ENCODE measurements around the gene DOC2A. TPM values are rescaled to one million over a fixed set of nuclear protein-coding genes. Genes with fewer than 3 reads are reported as not detected.

Gene DOC2A
- total and polyA plus RNA-seq, 2 of the 4 experiments (the other 2 are of a cell fraction), result under 0.01 to 0.48 TPM

- dilution Hi-C loops (cut with HindIII; ENCODE audit: low sequenced_read_pairs, unreplicated experiment) (no loop called here), in situ Hi-C loops (cut with MboI; ENCODE audit: low sequenced_read_pairs) (no loop called here), intact Hi-C loops (cut with micrococcal nuclease) (loop anchor here (5.0 kb wide), 1 partner anchor 44 kb away; the partner anchor contains the start of gene KCTD13)
- WGBS, 2 experiments (ENCODE audit: extremely low coverage in 2 of 2, insufficient read length in 1 of 2), result no CpG with 5 or more reads among the region's 8 CpGs
- H2AFZ ChIP-seq (replicated peaks; ENCODE audit: low read length, poor library complexity), result no peak overlapping the region
- H3K9ac ChIP-seq (ENCODE audit: low read depth, low read length), result no peak overlapping the region
- no peak overlapping the region for H2BK15ac ChIP-seq (ENCODE audit: low read depth, low read length)
- H4K20me1 ChIP-seq (ENCODE audit: insufficient read depth, low read length), result peaks cover 22% of the 10 kb centered on the region
- no peak overlapping the region for H3K23ac ChIP-seq (ENCODE audit: low read depth, low read length)
- no peaks in the 10 kb centered on the region for H3K9me3 ChIP-seq (ENCODE audit: control insufficient read depth, insufficient read depth, low read length)
- no peak overlapping the region for H3K27ac ChIP-seq (ENCODE audit: insufficient read depth, low read length)
- H3K79me1 ChIP-seq (ENCODE audit: low read depth in 1 of 2, low read length in 2 of 2), result peaks cover 0 to 26% of the 10 kb centered on the region in 2 experiments
- no peak overlapping the region for H3K4me2 ChIP-seq (ENCODE audit: low read depth, low read length)
- CTCF ChIA-PET, result no interaction called here
- no peak overlapping the region for H3K56ac ChIP-seq (ENCODE audit: extremely low read depth, insufficient read depth, low read length)
- H3K18ac ChIP-seq (ENCODE audit: low read depth, low read length), result no peak overlapping the region
- H3K4ac ChIP-seq (ENCODE audit: low read depth, low read length), result no peak overlapping the region
- BruUV-seq (replicated peaks), result no TSS peak
- H4K91ac ChIP-seq (ENCODE audit: insufficient read depth, low read depth, low read length), result no peak overlapping the region
- H3K14ac ChIP-seq (replicated peaks; ENCODE audit: low read depth, low read length), result no peak overlapping the region
- DNase-seq (no peak), ATAC-seq (ENCODE audit: low read depth) (no peak)
- peaks cover 10% of the 10 kb centered on the region; the same call in 1 of the 2 replicates for H3K4me1 ChIP-seq (ENCODE audit: control insufficient read depth, insufficient read depth, low read length)
- no peak overlapping the region for H2BK5ac ChIP-seq (ENCODE audit: low read depth, low read length, poor library complexity, severe bottlenecking)
- no peak overlapping the region for H2BK20ac ChIP-seq (ENCODE audit: low read depth, low read length)
- TF ChIP-seq CHD1 (IDR thresholded peaks at IDR 0.05; ENCODE audit: low read depth, low read length), result no peak
- TF ChIP-seq RAD21 (IDR thresholded peaks at IDR 0.05; ENCODE audit: low read length), result no peak
- TF ChIP-seq SMC3 (IDR thresholded peaks at IDR 0.05; ENCODE audit: low read depth, low read length), result no peak
- TF ChIP-seq RFX5 (IDR thresholded peaks at IDR 0.05; ENCODE audit: low read depth, low read length), result no peak
- no peak for TF ChIP-seq MXI1 (IDR thresholded peaks at IDR 0.05; ENCODE audit: borderline replicate concordance, low read depth, low read length)
- TF ChIP-seq POLR2A (IDR thresholded peaks at IDR 0.05; ENCODE audit: low read depth, low read length), result no peak
- TF ChIP-seq ELK1 (IDR thresholded peaks at IDR 0.05; ENCODE audit: borderline replicate concordance, low read depth, low read length), result no peak
- TF ChIP-seq RCOR1 (IDR thresholded peaks at IDR 0.05; ENCODE audit: insufficient replicate concordance, low read length), result no peak
- TF ChIP-seq USF2 (IDR thresholded peaks at IDR 0.05; ENCODE audit: low read depth, low read length), result no peak
- no peak for TF ChIP-seq CTCF (conservative IDR thresholded peaks at IDR 0.05; ENCODE audit: low read depth, low read length)
- no peak for TF ChIP-seq MAZ (IDR thresholded peaks at IDR 0.05; ENCODE audit: borderline replicate concordance, low read depth, low read length)
- TF ChIP-seq FOS (IDR thresholded peaks at IDR 0.05; ENCODE audit: low read depth, low read length), result no peak
- POLR2A ChIA-PET (ENCODE audit: unreplicated experiment), result no interaction called here
- H4K8ac ChIP-seq (ENCODE audit: low read depth in 2 of 2, low read length in 2 of 2), result no peak overlapping the region
- H2BK120ac ChIP-seq (ENCODE audit: low read depth, low read length), result no peak overlapping the region
- no peak overlapping the region for H3K4me3 ChIP-seq (ENCODE audit: insufficient read depth, low read depth, low read length)
- H2AK9ac ChIP-seq (replicated peaks; ENCODE audit: low read depth, low read length, poor library complexity), result no peak overlapping the region
- no peak overlapping the region for H2AK5ac ChIP-seq (ENCODE audit: low read depth, low read length)
- H3K27me3 ChIP-seq (ENCODE audit: control insufficient read depth, insufficient read depth, low read length), result no peaks in the 10 kb centered on the region
- peaks cover 19% of the 10 kb centered on the region for H3K36me3 ChIP-seq (ENCODE audit: control insufficient read depth, insufficient read depth, low read length)
- H3K9me1 ChIP-seq (ENCODE audit: insufficient read depth, low read length), result peaks cover 14% of the 10 kb centered on the region
- H4K5ac ChIP-seq (ENCODE audit: low read depth, low read length), result no peak overlapping the region
Measured at GRCh38 chr16:29971304-29971703, 39.5 kb downstream of the DOC2A start.

All from IMR-90 (cell line).